CD14-positive monocyte (primary cell): ENCODE results near the gene GRK6. TPM values are rescaled to one million over a fixed set of nuclear protein-coding genes. Genes with fewer than 3 reads are reported as not detected.
A peak's percentile ranks its signal among the peaks of the same experiment; 100 is the strongest.

ENCODE experiments used
- DNase-seq, 3 donors: peaks; one replicate each; pipeline ENCODE4 v3.0.0-alpha.2; 2011 to 2022
- H2AFZ ChIP-seq: 2 replicates; pipeline ENCODE4 v1.6.0; 2012; ENCODE audit warnings: mild to moderate bottlenecking, low read depth, low read length, inconsistent platforms; ENCODE audit not compliant: insufficient read depth, poor library complexity, severe bottlenecking
- H3K27ac ChIP-seq, 2 donors: 1 replicate in 1 of 2; 2 replicates in 1 of 2; pipeline ENCODE4 v1.5.1; 2012 to 2013; ENCODE audit warnings: low read length in 2 of 2, control low read depth in 1 of 2, inconsistent platforms in 1 of 2, low read depth in 1 of 2, mild to moderate bottlenecking in 1 of 2
- H3K27me3 ChIP-seq, 2 donors: one replicate each; pipeline versions ENCODE4 v1.6.0 to v1.6.1; 2011 to 2013; ENCODE audit warnings: low read length in 2 of 2; ENCODE audit not compliant: control insufficient read depth in 2 of 2, insufficient read depth in 2 of 2
- H3K36me3 ChIP-seq, 2 donors: replicated peaks in 1 of 2; 1 replicate in 1 of 2; 2 replicates in 1 of 2; pipeline versions ENCODE4 v1.5.1 to v1.6.1; 2012 to 2013; ENCODE audit warnings: low read length in 2 of 2, control low read depth in 1 of 2, inconsistent platforms in 1 of 2, mild to moderate bottlenecking in 1 of 2; ENCODE audit not compliant: insufficient read depth in 2 of 2, control insufficient read depth in 1 of 2
- H3K4me1 ChIP-seq, 2 donors: 1 replicate in 1 of 2; 2 replicates in 1 of 2; pipeline versions ENCODE4 v1.5.1 to v1.6.1; 2012 to 2013; ENCODE audit warnings: low read length in 2 of 2, control low read depth in 1 of 2, inconsistent platforms in 1 of 2, mild to moderate bottlenecking in 1 of 2, moderate library complexity in 1 of 2; ENCODE audit not compliant: insufficient read depth in 2 of 2, control insufficient read depth in 1 of 2
- H3K4me2 ChIP-seq: replicated peaks from 2 replicates; pipeline ENCODE3; 2012; ENCODE audit warnings: low read length, moderate library complexity, mild to moderate bottlenecking; ENCODE audit not compliant: poor library complexity, severe bottlenecking; ENCODE audit errors: extremely low read depth
- H3K4me3 ChIP-seq, 3 experiments: fragments of 200-600 bp in 1 of 3; sonication (generic) in 1 of 3; replicated peaks in 1 of 3; 1 replicate in 2 of 3; 2 replicates in 1 of 3; pipeline ENCODE4 v1.5.1; 2011 to 2013; ENCODE audit warnings: low read length in 3 of 3, mild to moderate bottlenecking in 3 of 3, control low read depth in 2 of 3, low read depth in 2 of 3, inconsistent platforms in 1 of 3, moderate library complexity in 1 of 3
- H3K79me2 ChIP-seq: 2 replicates; pipeline ENCODE4 v1.6.0; 2012; ENCODE audit warnings: mild to moderate bottlenecking, control low read depth, inconsistent platforms, low read length, moderate library complexity; ENCODE audit not compliant: insufficient read depth
- H3K9ac ChIP-seq: 2 replicates; pipeline ENCODE4 v1.6.0; 2017; ENCODE audit warnings: low read length, mild to moderate bottlenecking; ENCODE audit not compliant: insufficient read depth, poor library complexity, severe bottlenecking
- H3K9me3 ChIP-seq, 2 donors: replicated peaks in 1 of 2; 1 replicate in 1 of 2; 2 replicates in 1 of 2; pipeline versions ENCODE4 v1.5.1 to v1.6.1; 2012 to 2013; ENCODE audit warnings: low read length in 2 of 2, control low read depth in 1 of 2; ENCODE audit not compliant: control insufficient read depth in 1 of 2, insufficient read depth in 1 of 2
- H4K20me1 ChIP-seq: 2 replicates; pipeline ENCODE4 v1.6.0; 2012; ENCODE audit warnings: mild to moderate bottlenecking, low read length, control low read depth, moderate library complexity; ENCODE audit not compliant: insufficient read depth
- H3K27ac Mint-ChIP-seq, 7 donors: one replicate each; pipeline ENCODE4 v1.8.0; 2020; ENCODE audit warnings: mild to moderate bottlenecking in 7 of 7, mixed read lengths in 7 of 7, moderate library complexity in 6 of 7, inconsistent platforms in 2 of 7
- H3K27me3 Mint-ChIP-seq, 3 donors: one replicate each; pipeline ENCODE4 v1.8.0; 2021 to 2022; ENCODE audit warnings: low read depth in 3 of 3, mild to moderate bottlenecking in 3 of 3, mixed read lengths in 3 of 3, moderate library complexity in 3 of 3, inconsistent platforms in 1 of 3
- H3K36me3 Mint-ChIP-seq, 2 donors: one replicate each; pipeline ENCODE4 v1.8.0; 2020; ENCODE audit warnings: mixed read lengths in 2 of 2, inconsistent platforms in 1 of 2, mild to moderate bottlenecking in 1 of 2
- H3K4me1 Mint-ChIP-seq: one replicate; pipeline ENCODE4 v1.8.0; 2020; ENCODE audit warnings: mild to moderate bottlenecking, mixed read lengths
- H3K4me3 Mint-ChIP-seq, 2 donors: one replicate each; pipeline ENCODE4 v1.8.0; 2020; ENCODE audit warnings: mild to moderate bottlenecking in 2 of 2, mixed read lengths in 2 of 2, moderate library complexity in 1 of 2
- H3K9me3 Mint-ChIP-seq, 7 donors: one replicate each; pipeline ENCODE4 v1.8.0; 2020 to 2022; ENCODE audit warnings: mixed read lengths in 7 of 7, mild to moderate bottlenecking in 6 of 7, moderate library complexity in 6 of 7, inconsistent platforms in 2 of 7
- CTCF ChIP-seq: fragments of 200-600 bp; IDR thresholded peaks from one replicate; pipeline ENCODE4 v1.8.0; 2022; ENCODE audit warnings: antibody characterized with exemption, mild to moderate bottlenecking
- WGBS: methylation state at CpG from one replicate; pipeline ENCODE4 v1.1.5; 2013; ENCODE audit warnings: missing lambda C conversion rate; ENCODE audit not compliant: insufficient coverage; 5-methylcytosine and 5-hydroxymethylcytosine counted together
- intact Hi-C, 2 donors: fragments of 100-400 bp; cut with micrococcal nuclease; formaldehyde crosslinking; loops; one replicate each; pipeline versions ENCODE4 v1.15.0 to v1.15.1; 2023
- polyA plus RNA-seq, 3 donors: library from polyadenylated mRNA; depleted of rRNA in 1 of 3; unstranded in 2 of 3; stranded (reverse) in 1 of 3; fragments of 300-500 nt in 2 of 3; fragments of >200 nt in 1 of 3; fragmentation: Illumina TruSeq in 2 of 3; gene quantifications; 1 replicate in 2 of 3; 2 replicates in 1 of 3; pipeline ENCODE4 v1.2.3, GENCODE V29; 2012 to 2021

Gene GRK6
- polyA plus RNA-seq, 3 donors, result 41.6 to 101 (median 63.4) TPM

- no peak overlapping the region for H2AFZ ChIP-seq
- peak overlapping the region in 1 of 2 donors; percentile 26 for H3K27ac ChIP-seq
- Mint-ChIP-seq H3K4me1 (peaks cover 10% of the 10 kb centered on the region), H3K36me3 (peaks cover 88 to 96% of the 10 kb centered on the region in 2 donors), H3K27me3 (peaks cover 0 to 5% (median 4%) of the 10 kb centered on the region in 3 donors), H3K4me3 (no peak overlapping the region), H3K9me3 (peaks cover 0 to 3% (median 0%) of the 10 kb centered on the region in 7 donors), H3K27ac (peak overlapping the region in 3 of 7 donors; percentile 46 to 76 (median 48))
- no peak for DNase-seq
- 98% methylated on average over 9 of the region's 10 CpGs for WGBS
- no peak overlapping the region for H3K4me3 ChIP-seq
- TF ChIP-seq CTCF, result no peak
- H3K9ac ChIP-seq, result no peak overlapping the region
- H3K4me1 ChIP-seq, result peaks cover 1 to 5% of the 10 kb centered on the region in 2 donors
- H3K4me2 ChIP-seq, result no peak overlapping the region
- H3K9me3 ChIP-seq, result no peaks in the 10 kb centered on the region
- peaks cover 100% of the 10 kb centered on the region for H4K20me1 ChIP-seq
- peaks cover 89 to 100% of the 10 kb centered on the region in 2 donors for H3K36me3 ChIP-seq
- no peaks in the 10 kb centered on the region for H3K27me3 ChIP-seq
- H3K79me2 ChIP-seq, result peaks cover 27% of the 10 kb centered on the region
- intact Hi-C loops, result no loop called here
Measured at GRCh38 chr5:177438468-177438867, 12.0 kb downstream of the GRK6 start.

GRCh38 chr5:177439518-177440053 lies 13.1 kb downstream of the GRK6 start:
- H3K4me1 Mint-ChIP-seq, result peaks cover 16% of the 10 kb centered on the region
- H3K27me3 ChIP-seq, result no peaks in the 10 kb centered on the region
- intact Hi-C loops, result no loop called here
- H3K4me1 ChIP-seq, result peaks cover 9 to 14% of the 10 kb centered on the region in 2 donors
- no peaks in the 10 kb centered on the region for H3K9me3 ChIP-seq
- no peak overlapping the region for H3K4me2 ChIP-seq
- WGBS, result 100% methylated on average over 3 of the region's 4 CpGs
- H3K4me3 ChIP-seq, result no peak overlapping the region
- DNase-seq, result no peak
- H3K4me3 Mint-ChIP-seq, result no peak overlapping the region
- peaks cover 78 to 86% of the 10 kb centered on the region in 2 donors for H3K36me3 Mint-ChIP-seq
- no peak overlapping the region for H3K9ac ChIP-seq
- H3K27me3 Mint-ChIP-seq, result peaks cover 0 to 5% (median 4%) of the 10 kb centered on the region in 3 donors
- no peak overlapping the region for H3K27ac Mint-ChIP-seq
- peaks cover 82 to 92% of the 10 kb centered on the region in 2 donors for H3K36me3 ChIP-seq
- peaks cover 100% of the 10 kb centered on the region for H4K20me1 ChIP-seq
- H3K79me2 ChIP-seq, result peaks cover 16% of the 10 kb centered on the region
- no peak overlapping the region for H3K27ac ChIP-seq
- peaks cover 0 to 3% (median 0%) of the 10 kb centered on the region in 7 donors for H3K9me3 Mint-ChIP-seq
- TF ChIP-seq CTCF, result no peak
- H2AFZ ChIP-seq, result no peak overlapping the region
